Endothelial cell of umbilical vein (primary cell): ENCODE results near the gene DNASE1L1.

Experiments
- EZH2 ChIP-seq: IDR thresholded peaks from 2 replicates; pipeline ENCODE4 v1.6.1; 2012; ENCODE audit warnings: borderline replicate concordance, low read depth, mild to moderate bottlenecking, moderate library complexity, low read length, inconsistent platforms; ENCODE audit not compliant: severe bottlenecking
- FOS ChIP-seq: IDR thresholded peaks from 2 replicates; pipeline ENCODE4 v1.6.1; 2011; ENCODE audit warnings: mild to moderate bottlenecking, low read length, moderate library complexity, borderline replicate concordance; ENCODE audit not compliant: insufficient read depth
- GATA2 ChIP-seq: IDR thresholded peaks from 2 replicates; pipeline ENCODE4 v1.7.0; 2011; ENCODE audit warnings: low read depth, mild to moderate bottlenecking, moderate library complexity, mixed read lengths, low read length; ENCODE audit not compliant: insufficient read length, insufficient read depth
- POLR2A ChIP-seq: IDR thresholded peaks from 2 replicates; pipeline ENCODE4 v1.6.1; 2012; ENCODE audit warnings: low read depth, mild to moderate bottlenecking, control low read depth, low read length
- POLR2AphosphoS5 ChIP-seq: IDR thresholded peaks from 2 replicates; pipeline ENCODE4 v1.6.1; 2012; ENCODE audit warnings: low read depth, mild to moderate bottlenecking, control low read depth, low read length, moderate library complexity; ENCODE audit not compliant: insufficient read depth
- TF ChIP-seq, protein P1 (sequence below): IDR thresholded peaks from 2 replicates; pipeline ENCODE4 v1.6.1; 2011; ENCODE audit not compliant: insufficient read depth, insufficient read length
- TF ChIP-seq, protein P2 (sequence below), 2 donors: IDR thresholded peaks; 1 replicate in 1 of 2; 2 replicates in 1 of 2; pipeline ENCODE4 v1.5.1; 2011; ENCODE audit warnings: low read length in 2 of 2, mild to moderate bottlenecking in 2 of 2, moderate library complexity in 2 of 2, control low read depth in 1 of 2, inconsistent platforms in 1 of 2, low read depth in 1 of 2; ENCODE audit not compliant: insufficient read depth in 1 of 2; ENCODE audit errors: extremely low read depth in 1 of 2

DNA sequence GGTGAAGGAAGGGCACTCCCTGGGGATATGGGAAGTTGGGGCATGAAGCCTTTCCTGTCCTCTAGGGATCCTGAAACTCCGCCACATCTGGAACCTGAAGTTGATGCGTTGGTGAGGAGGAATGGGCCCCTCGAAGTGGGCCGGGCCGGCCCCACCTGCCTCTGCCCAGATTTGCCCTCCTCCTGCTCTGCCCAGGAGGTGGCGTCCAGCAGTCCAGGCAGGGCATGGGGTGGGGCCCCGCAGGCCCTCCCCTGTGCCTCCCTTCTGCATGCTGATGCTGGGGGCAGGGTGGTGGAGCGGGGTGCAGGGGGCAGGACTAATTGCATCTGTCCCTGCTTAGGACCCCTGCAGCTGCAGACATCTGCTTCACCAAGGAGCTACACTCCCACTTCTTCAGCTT lies 4.1 kb upstream of the DNASE1L1 start:
- TF ChIP-seq POLR2AphosphoS5 (no peak), EZH2 (no peak), GATA2 (no peak), FOS (no peak), POLR2A (no peak)
- TF ChIP-seq, protein P1, sequence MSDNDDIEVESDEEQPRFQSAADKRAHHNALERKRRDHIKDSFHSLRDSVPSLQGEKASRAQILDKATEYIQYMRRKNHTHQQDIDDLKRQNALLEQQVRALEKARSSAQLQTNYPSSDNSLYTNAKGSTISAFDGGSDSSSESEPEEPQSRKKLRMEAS = no peak
- TF ChIP-seq, protein P2, sequence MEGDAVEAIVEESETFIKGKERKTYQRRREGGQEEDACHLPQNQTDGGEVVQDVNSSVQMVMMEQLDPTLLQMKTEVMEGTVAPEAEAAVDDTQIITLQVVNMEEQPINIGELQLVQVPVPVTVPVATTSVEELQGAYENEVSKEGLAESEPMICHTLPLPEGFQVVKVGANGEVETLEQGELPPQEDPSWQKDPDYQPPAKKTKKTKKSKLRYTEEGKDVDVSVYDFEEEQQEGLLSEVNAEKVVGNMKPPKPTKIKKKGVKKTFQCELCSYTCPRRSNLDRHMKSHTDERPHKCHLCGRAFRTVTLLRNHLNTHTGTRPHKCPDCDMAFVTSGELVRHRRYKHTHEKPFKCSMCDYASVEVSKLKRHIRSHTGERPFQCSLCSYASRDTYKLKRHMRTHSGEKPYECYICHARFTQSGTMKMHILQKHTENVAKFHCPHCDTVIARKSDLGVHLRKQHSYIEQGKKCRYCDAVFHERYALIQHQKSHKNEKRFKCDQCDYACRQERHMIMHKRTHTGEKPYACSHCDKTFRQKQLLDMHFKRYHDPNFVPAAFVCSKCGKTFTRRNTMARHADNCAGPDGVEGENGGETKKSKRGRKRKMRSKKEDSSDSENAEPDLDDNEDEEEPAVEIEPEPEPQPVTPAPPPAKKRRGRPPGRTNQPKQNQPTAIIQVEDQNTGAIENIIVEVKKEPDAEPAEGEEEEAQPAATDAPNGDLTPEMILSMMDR (IDR thresholded peaks at IDR 0.05; ENCODE audit: extremely low read depth in 1 of 2, insufficient read depth in 1 of 2, low read depth in 1 of 2, low read length in 2 of 2) = no peak
